ENCODE data around the gene TMPRSS3.

The TMPRSS3 gene

DNA sequence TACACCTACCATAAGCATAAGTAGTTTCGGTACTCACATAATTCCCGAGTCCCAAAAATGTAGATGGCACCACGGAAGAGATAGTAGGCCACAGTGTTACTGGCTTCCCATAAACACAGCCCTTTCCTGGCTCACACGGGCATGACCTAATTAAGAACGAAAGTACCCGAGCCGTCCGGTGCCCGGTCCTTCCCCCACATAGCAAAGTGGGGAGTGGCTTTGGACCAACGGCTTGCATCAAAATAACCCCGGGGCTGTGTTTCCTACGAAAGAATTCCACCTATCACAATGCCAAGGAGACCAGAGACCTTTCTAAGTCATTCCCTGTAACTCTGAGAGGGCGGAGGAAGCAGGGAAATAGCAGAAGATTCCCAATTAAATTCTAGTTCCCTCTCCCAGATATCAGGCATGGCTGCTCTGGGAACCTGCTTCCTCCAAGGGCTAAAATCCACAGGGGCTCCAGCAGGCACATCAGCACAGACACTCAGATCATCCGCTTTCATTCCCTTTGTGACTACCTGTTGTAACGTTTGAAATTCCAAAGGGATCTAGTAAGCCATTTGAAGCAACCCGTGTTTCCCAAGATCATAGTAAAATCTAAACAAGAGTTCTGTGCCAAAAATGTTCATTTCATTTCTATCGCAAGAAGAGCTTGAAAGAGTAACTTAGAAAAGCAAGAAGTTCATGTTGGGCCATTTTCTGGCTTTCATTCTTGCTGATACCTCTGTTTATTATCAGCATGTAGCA lies at the start of gene TMPRSS3:
Gene TMPRSS3, minus strand, starts transcription at position 148 of the 747 bp plus-strand sequence. CDS start 635 bp downstream, outside the sequence.
- DNase-seq, result no peak

DNA sequence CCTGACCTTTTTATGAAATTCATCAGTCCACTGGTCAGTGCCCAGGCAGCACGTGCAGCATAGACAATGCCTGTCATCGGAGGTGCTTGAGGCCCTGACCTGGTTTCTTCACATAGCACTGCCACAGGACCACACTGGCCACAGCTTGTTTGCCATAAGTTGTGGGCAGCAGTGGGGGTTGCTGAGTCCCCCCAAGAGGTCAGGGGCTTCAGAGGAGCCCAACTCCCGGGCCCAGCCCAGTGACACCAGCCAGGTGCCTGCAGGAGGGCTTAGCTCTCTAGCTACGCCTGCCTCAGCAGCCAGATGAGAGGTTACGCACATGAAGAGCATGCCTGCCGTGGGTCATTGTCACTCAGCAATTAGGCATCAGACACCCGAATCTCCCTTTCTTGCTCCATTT lies 49.5 kb upstream of the TMPRSS3 start:
- DNase-seq, result no peak

DNA sequence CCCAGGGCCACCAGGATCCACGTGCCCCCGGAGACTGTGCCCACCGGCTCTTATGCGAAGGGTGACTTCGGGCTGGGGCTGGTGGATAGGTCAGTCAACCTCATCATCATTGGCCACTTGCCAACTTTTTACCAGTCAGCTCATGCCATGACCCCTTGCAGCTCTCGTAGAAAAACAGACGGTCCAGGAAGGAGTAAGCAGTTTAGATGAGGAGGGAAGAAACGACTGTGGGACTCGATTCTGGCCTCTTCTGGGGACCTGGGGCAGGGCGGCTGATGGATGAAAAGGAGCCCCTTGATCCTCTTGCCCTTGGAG lies 48.9 kb upstream of the TMPRSS3 start:
- DNase-seq, result no peak

DNA sequence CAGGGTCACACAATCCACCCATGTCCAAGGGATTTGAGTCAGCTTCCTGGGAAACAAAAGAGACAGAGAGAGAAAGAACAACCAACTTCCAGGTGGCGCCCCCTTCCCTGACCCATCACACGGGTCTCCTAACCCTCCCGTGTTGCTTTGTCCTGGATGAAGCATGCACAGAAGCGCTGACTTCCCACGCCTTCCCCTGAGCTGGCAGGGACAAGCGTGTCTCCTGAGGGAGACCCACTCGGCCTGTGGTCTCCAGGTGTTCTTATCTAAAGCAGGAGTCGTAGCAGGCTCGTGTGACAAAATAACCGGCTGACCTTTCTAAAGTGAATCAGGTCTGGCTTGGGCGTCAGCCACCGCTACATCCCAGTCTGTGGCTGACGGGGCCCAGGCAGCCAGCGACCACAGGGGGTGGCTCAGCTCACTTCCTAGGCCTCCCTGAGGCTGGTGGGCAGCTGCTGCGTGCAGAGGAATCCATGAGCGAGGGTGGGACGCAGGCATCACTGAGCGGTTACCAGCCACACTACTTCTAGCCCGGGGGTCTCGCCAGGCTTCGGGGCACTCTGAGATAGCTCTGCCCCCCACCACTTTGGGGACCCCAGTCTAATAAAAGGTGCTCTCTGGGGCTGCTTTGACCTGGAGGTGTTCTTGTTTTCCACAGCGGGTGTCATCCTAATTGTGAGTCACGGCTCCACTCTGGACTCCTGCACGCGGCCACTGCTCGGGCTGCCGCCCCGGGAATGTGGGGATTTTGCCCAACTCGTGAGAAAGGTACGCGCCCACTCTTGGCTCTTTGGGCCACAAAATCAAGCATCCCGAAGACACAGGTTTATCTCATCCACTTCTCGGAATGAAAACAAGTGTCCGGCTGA lies 48.3 kb upstream of the TMPRSS3 start:
- no peak for DNase-seq

DNA sequence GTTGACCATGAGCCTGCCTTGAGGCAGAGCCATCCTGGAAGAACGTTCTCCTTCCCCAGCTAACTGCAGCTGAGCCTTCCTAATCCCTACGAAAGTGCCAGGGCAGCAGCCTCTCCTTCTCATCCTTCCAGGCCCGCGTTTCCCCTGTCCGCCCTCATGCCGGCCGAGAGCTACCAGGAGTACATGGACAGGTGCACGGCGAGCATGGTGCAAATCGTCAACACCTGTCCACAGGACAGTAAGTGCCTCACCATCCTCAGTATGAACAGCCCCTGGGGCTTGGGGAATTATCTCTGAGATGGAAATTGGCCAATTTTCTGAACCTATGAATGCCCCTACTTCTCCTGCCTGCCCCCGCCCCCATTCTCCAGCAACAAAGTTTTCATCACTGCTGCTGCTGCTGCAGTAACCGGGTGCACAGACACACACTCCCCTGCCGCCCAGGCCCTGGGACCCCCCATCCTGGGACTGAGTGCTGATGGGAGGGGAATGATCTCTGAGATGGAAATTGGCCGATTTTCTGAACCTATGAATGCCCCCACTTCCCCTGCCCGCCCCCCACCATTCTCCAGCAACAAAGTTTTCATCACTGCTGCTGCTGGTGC lies 47.4 kb upstream of the TMPRSS3 start:
- DNase-seq, result no peak

DNA sequence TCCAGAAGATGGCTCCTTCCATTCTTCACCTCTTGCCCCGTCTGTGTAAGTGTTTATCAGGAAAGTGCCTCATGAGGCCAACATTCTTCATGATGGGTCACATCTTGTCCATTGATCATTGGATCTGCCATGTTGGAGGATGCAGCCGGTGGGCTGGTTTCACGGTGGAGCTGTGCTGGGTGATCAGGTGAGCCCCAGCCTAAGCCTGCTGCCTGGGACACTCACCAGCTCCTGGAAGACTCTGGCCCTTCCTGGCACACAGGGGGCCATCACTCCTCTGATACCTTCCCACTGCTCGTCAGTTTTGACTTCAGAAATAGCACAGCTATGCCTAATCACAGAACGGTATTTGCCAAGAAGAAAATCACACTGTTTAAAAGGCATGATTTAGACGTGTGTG lies 46.1 kb upstream of the TMPRSS3 start:
- DNase-seq, result no peak

DNA sequence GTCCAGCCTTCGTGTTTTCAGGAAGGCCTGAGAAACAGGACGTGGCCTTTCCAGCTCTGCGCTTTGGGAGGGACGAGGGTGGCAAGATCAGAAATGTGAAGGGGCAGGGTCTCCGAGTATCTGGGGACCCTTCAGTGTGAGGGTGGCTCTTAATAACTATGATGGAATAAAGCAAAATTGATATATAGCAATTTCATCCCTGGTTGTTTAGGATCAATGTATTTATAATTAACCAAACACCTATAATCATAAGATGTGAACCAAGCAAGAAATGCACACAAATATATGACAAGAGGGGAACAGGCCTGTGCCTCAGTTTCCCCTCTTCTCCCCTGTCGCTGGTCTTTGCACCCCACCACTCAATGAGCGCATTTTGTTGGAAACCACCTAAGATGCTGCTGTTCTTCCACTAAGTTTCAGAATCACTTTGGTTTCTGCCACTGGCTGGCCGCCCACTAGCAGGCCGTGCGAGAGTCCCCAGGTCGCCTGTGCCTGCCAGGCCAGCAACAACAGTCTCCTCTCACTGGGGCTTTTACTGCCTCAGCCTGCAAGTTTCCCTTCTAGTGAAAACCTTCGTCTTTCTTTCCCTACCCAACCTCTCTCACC lies 44.4 kb upstream of the TMPRSS3 start:
- DNase-seq, result peak; percentile 53

DNA sequence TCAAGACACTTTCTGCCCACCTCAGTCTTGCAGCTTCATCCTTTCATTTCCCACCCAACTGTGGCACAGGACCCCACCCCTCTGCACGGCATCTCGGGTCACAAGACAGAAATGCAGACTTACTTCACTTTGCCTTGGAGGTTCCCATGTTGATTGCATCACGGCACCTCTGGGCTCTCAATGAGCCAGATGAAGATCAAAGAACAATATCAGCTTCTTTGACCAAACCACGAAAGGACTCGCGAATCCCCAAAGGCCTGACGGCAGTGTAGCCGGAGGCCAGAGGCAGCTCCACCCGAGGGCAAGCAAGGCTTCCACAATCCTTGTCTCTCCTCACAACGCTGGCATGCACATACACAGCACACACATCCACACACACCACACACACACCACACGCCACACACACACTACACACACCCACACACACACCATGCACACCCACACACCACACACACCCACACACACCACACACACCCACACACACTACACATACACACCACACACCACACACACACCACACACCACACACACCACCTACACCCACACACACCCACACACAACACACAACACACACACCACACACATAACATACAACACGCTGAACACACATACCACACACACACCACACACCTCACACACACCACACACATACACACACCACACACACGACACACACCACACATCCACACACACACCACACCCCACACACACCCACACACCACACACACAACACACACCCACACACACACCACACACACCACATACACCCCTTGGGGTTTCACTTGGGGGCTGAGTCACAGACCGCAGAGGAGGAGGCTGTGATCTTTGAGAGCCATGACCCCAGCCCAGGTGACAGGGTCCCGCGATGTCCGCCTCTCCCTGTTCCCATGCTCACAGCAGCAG lies 43.7 kb upstream of the TMPRSS3 start:
- peak; percentile 47 for DNase-seq

DNA sequence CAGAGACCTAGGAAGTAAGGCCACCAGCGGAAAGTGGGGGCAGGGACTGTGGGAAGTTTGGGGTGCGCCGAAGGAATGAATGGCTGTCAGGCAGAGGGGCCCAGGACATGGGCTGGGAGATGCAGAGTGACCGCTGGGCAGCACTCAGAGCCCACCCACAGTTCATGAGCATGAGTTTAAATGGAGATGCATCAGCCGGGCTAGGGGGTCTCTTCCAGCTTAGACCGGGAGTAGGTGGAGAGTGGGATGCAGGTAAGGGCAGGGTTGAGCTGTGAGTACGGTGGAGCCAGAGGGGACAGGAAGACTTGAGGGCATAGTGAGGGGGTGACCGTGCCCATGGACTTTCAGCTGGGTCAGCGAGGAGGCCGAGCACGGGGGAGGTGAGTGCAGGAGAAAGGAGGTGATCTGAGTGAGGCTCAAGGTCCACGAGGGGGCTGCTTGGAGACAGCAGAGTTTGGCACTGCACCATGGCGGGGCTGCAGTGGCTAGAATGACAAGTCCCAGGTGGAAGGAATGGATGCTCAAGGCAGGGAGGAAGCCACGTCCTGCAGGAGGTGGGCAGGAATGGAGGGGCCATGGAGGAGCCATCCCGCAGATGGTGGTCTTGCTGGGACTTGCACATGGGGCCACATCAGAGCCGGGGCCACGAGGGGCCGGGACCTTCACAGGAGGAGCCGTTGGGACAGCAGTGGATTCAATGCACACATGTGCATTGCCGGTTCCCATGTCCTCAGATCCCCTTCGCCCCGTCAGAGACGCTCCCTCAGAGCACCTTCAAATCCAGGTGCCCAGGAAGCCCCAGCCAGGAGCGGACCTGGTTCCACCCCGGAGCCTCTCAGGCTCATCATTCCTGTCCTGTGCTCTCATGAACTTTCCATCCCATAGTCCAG lies 42.7 kb upstream of the TMPRSS3 start:
- no peak for DNase-seq

DNA sequence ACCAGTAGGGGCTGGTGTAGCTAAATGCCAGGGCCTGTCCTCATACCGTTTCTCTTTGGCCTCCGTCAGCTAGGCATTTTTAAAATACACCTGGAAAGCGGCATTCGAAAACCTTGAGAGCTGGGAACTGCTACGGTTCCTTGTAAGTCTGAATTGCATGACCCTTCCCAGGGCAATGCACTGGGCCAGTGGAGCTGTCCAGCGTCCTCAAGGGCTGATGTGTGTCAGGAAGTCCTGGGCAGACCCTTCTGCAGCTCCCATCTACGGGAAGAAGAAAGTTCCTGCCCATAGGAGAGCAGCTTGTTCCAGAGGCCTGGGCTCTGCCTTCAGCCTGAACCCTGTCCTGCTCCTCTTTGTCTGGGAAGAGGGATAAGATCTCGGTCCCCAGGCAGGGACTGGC lies 41.9 kb upstream of the TMPRSS3 start:
- DNase-seq, result no peak

DNA sequence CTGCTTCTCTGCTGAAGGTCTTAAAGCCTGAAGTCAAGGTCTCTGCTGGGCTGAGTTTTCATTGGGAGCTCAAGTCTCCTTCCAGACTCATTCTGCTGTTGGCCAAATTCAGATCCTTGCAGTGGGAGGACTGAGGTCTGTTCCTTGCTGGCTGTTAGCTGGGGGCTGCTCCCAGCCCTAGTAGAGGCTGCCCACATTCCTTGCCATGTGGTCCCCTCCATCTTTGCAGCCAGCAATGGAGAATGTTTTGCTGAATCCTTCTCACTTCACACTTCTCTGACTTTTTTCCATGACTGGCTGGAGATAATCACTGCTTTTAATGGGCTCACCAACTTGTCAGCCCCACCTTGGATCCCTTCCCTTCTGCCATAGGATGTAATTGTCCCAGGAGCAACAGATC lies 41.1 kb upstream of the TMPRSS3 start:
- DNase-seq, result no peak

DNA sequence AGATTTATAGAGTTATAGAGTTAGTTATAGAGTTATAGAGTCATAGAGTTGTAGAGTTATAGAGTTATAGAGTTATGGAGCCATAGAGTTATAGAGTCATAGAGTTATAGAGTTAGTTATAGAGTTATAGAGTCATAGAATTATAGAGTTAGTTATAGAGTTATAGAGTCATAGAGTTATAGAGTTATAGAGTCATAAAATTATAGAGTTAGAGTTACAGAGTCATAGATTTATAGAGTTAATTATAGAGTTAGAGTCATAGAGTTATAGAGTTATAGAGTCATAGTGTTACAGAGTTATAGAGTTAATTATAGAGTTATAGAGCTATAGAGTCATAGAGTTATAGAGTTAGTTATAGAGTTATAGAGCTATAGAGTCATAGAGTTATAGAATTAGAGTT lies 40.0 kb upstream of the TMPRSS3 start:
- no peak for DNase-seq

DNA sequence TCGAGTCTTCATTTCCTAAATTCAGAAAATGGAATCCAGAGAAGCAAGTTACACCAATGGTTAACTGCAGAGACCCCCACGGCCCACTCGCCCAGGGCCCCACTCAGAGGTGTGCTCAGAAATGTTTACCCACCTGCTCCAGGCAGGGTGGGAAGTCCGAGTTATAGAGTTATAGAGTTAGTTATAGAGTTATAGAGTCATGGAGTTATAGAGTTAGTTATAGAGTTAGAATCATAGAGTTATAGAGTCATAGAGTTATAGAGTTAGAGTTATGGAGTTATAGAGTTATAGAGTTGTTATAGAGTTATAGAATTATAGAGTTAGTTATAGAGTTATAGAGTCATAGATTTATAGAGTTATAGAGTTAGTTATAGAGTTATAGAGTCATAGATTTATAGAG lies 39.5 kb upstream of the TMPRSS3 start:
- DNase-seq, result no peak

DNA sequence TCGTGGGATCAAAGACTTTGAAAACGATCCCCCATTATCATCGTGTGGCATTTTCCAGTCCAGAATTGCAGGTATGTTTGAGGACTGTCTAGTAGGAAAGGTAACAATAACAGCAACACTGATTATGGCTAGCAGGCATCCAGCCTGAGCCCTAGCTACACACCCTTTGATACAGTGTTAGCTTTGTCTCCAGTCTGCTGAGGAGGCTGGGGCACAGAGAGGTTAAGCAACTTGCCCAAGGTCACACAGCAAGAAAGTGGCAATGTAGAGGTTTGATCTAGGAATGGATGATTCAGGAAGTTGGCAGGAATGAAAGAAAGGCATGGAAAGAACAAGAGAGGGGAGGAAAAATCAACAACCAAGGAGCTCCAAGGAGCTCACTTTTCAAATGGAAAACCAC lies 39.0 kb upstream of the TMPRSS3 start:
- DNase-seq, result no peak

DNA sequence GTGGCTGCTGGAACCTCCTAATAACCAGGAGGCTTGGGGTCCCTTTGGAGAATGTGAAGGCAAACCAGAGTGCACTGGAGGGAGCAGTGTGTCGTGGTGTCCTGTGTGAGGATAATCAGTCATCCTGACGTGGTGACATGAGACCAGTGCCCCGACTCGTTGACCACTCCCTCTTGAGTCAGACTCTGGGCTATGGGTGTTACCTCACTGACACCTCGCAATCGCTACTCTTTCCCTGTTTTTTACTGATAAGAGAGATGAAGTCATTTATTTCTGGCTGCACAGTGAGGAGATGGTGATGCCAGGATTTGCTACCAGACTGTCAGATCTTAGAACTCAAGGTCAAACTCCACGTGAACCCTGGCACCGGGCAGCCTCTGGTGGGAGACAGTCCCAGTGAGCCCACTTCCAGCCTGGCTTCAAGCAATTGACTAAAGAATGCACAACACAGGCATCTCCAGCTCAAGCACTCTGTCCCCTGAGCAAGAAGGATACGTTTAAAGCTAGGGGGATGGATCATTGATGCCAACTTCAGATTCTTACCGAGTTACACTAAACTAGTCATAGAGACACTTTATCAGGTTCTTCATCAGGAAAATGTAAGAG lies 38.2 kb upstream of the TMPRSS3 start:
- DNase-seq, result no peak

DNA sequence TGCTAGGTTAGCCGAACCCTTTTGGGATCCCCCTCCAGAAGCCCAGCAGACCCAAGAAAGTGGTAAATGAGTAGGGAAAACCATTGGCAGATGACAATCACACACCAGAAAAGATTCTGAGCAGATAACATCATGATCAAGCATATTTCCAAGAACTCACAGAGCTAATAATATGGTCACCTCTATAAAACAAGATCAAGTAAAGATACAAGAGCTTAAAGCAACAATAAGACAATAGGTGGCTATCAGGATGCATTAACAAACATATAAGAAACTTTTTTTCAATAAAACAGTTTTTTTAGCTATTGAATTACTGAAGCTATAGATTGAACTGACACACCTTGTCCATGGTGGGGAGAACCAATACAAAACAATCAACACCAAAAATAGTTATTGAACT lies 36.8 kb upstream of the TMPRSS3 start:
- DNase-seq, result no peak

DNA sequence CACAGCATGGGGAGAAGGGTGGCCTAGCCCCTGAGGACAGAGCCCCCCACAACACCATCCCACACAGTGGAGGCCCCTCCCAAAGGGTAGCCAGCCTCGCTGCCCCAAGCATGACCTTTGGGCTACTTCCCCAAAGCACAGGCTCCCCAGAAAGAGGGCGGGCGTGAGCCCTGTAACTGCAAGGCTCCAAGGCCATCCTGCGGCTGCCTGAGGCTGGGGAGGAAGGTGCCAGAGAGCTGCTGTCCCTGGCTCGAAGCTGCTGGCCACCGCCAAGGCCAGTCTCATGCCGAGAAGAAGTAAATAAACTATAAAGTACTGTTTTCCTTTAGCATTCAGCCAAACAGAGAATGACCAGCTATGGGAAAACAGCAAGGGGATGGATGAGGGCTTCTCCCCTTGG lies 35.3 kb upstream of the TMPRSS3 start:
- no peak for DNase-seq

DNA sequence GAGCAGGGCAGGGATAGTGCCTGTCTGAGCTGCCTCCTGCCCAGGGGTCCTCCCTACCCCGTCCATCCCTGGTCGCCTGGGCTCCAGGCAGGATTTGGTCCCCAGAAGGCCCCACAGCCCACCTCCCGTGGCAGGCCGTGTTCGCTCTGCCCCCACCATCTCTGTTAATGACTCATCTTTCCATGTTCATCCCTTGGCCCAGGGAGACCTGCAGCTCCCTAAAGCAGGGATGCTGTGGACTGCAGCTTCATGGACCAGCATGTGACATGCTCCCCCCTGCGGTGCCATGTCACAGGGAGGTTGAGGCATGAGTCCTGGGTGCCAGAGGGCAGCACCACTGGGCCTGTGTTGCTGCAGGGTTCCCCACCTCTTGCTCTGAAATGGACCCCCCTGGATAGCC lies 34.7 kb upstream of the TMPRSS3 start:
- no peak for DNase-seq

DNA sequence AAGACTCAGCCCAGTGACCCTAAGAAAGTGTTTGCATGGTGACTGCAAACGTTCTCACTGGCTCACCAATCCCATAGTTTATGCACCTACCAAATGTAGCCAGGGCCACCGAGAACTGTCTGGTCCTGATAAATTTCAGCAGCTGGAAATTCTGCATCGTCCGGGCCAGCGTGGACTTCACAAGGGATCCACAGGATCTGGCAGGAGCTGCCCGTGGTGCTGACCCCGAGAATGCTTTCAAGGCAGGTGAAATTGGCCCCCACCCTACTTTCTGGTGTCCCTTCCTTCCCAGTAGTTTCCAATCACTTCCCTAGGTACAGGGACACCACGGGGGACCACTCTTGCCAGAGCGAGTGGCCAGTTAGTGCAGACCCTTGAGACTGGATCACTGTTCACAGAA lies 34.0 kb upstream of the TMPRSS3 start:
- DNase-seq, result no peak

DNA sequence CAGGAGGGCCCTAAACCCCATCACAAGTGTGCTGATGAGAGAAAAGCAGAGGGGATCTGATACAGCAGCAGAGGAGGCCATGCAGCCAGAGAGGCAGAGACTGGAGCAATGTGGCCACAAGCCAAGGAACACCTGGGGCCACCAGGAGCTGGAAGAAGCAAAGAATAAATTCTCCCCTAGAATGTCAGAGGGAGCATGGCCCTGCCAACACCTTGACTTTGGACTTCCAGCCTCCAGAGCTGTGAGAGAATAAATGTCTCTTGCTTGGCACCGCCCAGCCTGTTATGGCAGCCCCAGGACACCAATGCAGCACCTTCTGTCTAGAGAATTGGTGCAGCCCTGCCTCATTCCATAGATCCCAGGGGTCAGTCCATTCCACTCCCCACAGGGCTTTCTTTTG lies 33.2 kb upstream of the TMPRSS3 start:
- no peak for DNase-seq

DNA sequence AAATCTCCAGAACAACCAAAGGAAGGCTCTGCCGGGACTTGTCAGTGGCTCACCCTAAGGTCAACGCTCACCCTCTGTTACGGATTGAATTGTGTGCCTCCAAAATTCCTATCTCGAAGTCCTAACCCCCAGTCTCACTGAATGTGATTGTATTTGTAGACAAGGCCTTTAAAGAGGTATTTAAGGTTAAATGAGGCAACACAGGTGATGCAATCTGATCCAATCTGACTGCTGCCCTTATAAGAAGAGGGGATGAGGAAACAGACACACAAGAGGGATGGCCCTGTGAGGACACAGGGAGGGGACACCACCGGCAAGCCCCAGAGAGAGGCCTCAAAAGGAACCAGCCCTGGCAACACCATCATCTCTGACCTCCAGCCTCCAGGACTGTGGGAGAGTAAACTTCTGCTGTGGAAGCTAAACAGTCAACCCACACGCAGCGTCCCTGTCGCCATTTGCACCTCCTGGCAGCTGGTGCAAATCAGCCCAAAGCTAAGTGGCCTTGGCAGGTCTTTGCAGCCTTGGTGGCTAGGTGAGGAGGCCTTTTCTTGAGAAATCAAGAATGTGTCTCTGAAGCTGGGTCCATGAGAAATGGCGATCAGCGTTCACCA lies 32.1 kb upstream of the TMPRSS3 start:
- no peak for DNase-seq

Measured in activated CD4-positive, alpha-beta T cell treated with anti-CD3 and anti-CD28 coated beads for 48 hours (primary cell).